HL-60/S4 treated with phorbol 12-myristate 13-acetate at 8.2 ng/mL for 4 days and 3 days (cell line): ENCODE measurements around the gene KCTD13.
"Not testable (repeated sequence)": the region's sequence is repeated elsewhere in the genome, so short reads cannot be mapped to it uniquely, and the experiment has no call there.

Experiments
- in situ Hi-C: fragments of 300-500 bp; cut with MboI; formaldehyde crosslinking; loops from 2 replicates; pipeline ENCODE4 v1.15.0; 2022; ENCODE audit warnings: low sequenced_read_pairs

KCTD13 gene

DNA sequence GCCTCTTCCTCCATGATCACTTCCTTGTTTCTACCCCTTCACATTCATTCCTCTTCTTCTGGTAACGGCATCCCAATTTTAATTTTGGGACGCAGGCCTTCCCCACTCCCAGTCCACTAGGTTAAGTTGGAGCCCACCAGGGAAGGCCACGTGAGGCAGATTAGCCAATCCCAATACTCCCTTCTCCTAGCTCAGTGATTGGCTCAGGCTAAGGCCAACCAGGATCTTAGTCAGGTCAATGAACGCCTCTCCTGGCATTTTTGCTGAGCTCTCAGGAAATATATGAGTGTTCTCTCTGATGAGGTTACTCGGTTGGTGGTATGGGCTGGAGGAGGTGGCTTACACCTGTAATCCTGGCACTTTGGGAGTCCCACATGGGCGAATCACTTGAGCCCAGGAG, 42.0 kb downstream of the KCTD13 start:
- in situ Hi-C loops = no loop called here

DNA sequence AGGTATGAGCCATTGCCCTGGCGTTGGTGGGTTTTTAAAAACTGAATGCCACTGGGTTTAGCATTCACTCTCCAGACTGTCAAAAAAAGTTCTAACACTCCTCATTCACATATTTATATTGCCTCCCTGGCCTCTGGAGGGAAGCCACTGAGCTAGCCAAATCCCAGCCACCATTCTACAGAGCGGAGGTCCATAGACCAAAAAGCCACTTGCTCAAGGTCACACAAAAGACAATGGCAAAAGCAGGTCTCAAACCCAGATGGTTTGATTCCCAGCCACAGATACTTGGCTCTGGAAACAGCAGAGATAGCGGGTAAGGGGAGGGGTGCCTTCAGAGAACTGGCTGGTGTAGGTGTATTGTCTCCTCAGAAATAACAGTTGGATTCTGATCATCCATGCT, 45.0 kb downstream of the KCTD13 start:
- in situ Hi-C loops = no loop called here

- in situ Hi-C loops = no loop called here
These were observed 47.9 kb downstream of the KCTD13 start for GRCh38 chr16:29878172-29878571.

GRCh38 chr16:29877266-29877961, 48.6 kb downstream of the KCTD13 start:
- in situ Hi-C loops = no loop called here

DNA sequence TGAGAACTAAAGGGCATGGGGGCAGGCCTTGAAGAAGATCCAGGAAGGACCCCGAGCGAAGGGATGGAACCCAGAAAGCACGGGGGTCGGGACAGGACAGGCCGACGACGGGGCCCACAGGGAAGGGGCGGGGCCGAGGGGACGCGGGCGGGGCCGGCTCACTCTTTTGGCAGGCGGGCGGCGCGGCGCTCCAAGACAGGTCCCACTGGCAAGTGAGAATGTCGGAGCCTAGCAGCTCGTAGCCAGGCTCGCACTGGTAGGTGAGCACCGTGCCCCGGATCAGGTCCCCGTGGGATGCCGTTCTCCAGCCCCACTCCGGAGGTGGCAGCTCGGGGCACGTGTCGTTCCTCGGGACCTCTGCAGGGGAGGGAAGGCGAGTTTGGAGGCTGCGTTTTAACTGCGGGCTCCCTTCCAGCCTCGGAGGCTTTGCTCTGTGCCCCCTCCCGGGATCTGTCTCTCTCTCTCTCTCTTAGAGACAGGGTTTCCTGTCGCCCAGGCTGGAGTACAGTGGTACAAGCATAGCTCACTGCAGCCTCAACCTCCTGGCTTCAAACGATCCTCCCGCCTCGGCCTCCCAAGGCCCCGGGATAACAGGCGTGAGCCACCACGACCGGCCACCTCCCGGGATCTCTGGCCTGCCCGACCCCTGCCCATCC, 49.3 kb downstream of the KCTD13 start:
- in situ Hi-C loops = no loop called here

- in situ Hi-C loops = no loop called here
These were observed 49.8 kb downstream of the KCTD13 start for GRCh38 chr16:29876217-29876593.

- in situ Hi-C loops = no loop called here
These were observed 50.8 kb downstream of the KCTD13 start for GRCh38 chr16:29875206-29875605.

DNA sequence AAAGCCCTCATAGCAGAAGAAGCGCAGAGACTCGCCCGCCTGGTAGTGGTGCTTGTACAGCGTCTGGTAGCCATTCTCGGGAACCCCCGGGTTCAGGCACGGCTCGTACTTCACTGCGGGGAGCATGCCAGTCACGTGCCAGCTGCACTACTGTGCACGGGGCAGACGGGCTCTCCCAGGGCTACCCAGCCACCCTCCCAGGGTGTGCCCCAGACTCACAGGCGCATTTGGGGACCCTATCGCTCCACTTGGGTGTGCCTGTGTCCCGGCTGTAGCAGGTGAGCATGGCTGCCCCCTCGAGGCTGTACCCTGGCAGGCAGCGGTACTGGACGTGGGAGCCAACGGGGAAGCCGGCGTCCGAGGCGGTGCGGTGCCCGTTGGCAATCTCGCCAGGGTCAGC, 52.7 kb downstream of the KCTD13 start:
- in situ Hi-C loops = no loop called here

DNA sequence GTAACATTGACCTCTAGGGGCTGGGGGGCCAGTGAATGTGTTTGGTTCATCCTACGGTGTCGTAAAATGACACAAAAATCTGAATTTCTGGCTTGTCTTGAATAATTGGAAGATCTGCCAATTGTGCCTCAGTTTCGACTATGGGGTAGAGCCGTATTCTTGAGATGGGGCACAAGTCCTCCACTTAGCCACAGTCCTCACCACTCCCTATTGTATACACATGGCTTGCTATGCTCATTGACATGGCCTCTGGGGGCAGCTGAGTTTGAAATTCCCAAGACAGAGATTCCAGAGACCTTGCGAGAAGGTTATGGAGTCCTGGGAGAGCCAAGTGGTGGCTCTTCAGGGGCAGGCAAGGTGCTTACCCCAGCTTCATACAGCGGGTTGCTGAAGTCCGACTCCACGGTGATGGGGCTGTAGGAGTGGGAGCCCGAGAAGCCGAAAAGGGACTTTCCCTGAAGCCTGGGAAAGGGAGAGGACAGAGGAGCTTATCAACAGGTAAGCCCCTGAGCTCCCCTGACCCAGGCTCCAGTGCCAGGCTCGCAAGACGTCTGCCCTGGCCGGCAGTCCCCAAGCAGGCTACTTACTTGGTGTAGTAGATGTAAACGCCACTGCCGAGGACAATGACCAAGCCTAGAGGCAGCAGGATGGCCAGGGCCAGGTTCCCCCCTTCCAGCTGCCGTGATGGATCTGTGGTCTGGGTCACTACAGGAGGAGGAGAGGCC, 54.0 kb downstream of the KCTD13 start:
- in situ Hi-C loops = no loop called here

GRCh38 chr16:29869067-29869466, 57.0 kb downstream of the KCTD13 start:
- in situ Hi-C loops = not testable (repeated sequence)

DNA sequence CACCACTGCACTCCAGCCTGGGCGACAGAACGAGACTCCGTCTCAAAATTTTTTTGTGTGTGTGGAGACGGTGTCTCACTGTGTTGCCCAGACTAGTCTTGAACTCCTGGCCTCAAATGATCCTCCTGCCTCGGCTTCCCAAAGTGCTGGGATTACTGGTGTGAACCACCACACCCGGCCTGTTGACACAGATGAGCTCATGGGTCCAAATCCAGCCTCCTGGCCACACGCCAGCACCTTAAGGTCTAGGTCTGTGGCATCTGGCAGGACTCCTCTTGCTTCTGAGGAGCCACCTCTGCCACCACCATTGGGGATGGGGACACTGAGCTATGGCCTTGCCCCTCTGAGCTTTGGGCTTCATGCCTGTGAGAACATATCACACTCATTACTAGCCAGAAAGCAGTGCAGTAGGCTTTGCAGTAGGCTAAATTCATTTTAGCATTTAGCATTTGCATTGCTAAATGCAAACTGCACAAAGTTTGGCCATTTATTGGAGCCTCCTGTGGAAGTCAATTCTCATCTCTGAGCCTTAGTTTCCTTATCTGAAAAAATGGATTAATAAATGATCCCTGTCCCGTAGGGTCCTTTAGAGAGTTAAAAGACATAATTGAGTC, 57.5 kb downstream of the KCTD13 start:
- in situ Hi-C loops = no loop called here

- in situ Hi-C loops = no loop called here
These were observed 61.8 kb downstream of the KCTD13 start for GRCh38 chr16:29864205-29864604.

DNA sequence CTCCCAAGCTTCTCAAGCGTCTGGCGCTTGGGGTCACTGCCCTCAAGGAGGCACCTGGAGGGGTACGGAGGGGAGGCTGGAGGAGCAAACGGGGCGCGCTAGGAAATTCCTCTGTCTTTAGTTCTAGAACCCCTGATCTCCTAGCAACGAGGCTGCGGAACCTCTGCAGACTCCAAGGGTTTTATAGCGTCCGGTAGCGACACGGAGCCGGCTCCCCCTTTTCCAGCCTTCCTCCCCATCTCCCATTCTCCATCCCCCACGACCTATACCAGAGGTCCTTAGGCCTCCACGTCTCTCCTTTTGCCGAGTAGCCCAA, 62.4 kb downstream of the KCTD13 start:
- in situ Hi-C loops = no loop called here

DNA sequence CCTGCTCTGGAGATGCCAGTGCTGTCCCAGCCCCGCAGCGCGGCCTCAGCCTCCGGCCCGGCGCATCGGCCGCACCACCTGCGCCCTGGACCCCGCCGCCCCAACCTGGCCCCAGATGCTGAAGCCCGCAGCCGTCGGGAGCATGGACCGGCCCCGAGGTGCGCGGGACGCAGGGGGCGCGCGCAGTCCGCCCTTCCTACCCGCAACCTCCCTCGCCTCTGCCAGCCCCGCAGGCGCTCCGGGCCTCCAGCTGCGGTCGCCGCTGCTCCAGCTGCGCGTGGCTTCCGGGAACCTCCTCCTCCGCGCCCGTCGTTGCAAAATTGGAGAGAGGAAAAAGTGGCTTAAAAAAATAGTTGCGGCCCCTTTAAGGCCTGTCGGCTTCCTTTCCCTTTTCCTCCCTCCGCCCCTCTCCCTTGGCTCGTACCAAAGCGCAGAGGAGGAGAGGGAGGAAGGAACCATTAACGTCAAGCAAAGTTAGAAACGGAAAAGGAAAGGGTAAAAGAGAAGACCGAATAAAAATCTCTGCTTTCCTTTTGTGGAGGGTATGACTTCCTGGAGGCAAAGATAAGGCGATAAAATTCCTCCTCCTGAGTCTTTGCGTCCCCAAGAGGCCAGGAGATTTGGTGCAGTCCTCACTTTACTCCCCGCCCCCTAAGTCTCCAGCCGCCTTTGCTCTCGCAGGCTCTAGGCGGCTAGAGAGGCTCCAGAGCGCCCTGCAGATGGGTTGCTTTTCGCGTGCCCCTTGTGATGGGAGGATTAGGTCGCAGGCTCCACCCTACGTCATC, 63.0 kb downstream of the KCTD13 start, which contains the start of gene CDIPT:
Gene CDIPT, minus strand, starts transcription at position 343 of the 785 bp plus-strand sequence. CDS start 369 bp downstream, outside the sequence.
- in situ Hi-C loops = no loop called here

DNA sequence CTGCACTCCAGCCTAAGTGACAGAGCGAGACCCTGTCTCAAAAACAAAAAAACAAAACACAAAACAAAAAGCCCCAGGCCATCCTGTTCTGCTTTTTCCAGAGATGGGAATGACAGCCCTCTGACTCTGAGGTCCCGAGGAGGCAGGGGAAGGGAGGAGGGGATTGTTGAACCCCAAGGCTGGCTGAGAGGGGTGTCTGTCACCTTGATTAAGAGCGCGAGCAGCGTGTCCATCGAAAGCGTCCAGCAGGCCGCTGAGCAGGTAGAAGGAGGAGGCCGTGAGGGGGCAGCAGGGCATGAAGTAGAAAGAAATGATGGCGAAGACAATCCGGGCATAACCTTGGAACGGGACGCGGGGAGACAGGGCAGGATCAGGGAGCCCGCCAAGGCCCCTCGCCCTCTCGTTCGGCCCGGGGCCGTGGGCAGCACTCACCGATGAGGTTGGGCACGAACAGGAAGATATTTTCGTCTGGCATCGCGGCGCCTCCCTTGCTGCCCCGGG, 63.6 kb downstream of the KCTD13 start:
- in situ Hi-C loops = no loop called here

DNA sequence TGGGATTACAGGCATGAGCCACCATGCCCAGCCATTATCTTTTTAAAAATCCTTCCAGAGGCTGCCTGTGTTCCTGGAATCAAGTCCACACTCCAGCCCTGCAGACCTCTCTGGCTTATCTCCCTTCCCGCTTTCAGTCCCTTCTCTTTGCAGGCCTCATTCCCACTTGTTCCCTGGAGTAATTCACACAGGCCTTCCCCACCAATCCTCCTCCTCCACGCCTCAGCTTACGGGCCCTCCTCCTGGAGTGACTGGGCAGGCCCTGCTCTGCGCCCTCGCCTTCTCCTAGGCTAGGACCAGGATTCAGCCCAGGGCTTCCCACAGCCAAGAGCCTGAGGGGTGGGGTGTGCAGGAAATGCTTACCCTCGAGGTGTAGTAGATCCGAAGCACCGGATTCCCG, 65.8 kb downstream of the KCTD13 start:
- in situ Hi-C loops = no loop called here

DNA sequence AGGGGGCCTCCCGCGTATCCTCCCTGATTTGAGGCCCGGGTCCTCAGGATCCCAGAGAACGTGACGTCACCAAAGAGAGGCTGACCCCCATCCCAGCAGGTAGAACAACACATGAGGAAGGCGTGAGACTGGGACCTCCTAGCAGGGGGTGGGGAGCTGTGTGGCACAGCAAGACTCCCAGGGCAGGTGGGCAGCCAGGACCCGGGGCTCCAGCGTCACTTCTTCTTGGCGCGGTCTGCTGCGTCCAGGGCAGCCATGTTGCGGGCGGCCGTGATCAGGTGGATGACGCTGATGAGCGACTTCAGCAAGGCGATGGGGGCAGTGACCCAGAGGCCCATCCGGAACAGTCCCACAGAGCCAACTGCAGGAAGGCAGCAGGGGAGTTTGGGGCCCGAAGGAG, 67.1 kb downstream of the KCTD13 start:
- in situ Hi-C loops = no loop called here

GRCh38 chr16:29858149-29858849, 67.7 kb downstream of the KCTD13 start:
- in situ Hi-C loops = no loop called here

- in situ Hi-C loops = no loop called here
These were observed 68.8 kb downstream of the KCTD13 start for GRCh38 chr16:29857133-29857760.
